HCT116 (cell line): ENCODE measurements around the gene ZMYM1. TPM values are rescaled to one million over a fixed set of nuclear protein-coding genes. Genes with fewer than 3 reads are reported as not detected.
A peak's percentile ranks its signal among the peaks of the same experiment; 100 is the strongest.

Source experiments
- ATAC-seq: fragments of 200-7000 bp; cut with Tn5 transposase; 2 replicates; pipeline ENCODE4 v1.9.1; 2020; ENCODE audit warnings: mild to moderate bottlenecking, moderate library complexity
- BruUV-seq: library from RNA; stranded (reverse); fragments of 400-500 nt; replicated peaks from 2 replicates; lab custom pipeline; 2021; lab: Mats Ljungman, UMichigan
- CTCF ChIA-PET: fragments of 300-600 bp; sonication (Branson Sonifier 250); formaldehyde crosslinking; loops from one replicate; lab custom pipeline; 2021; ENCODE audit warnings: antibody characterized with exemption; lab: Charles Lee
- POLR2A ChIA-PET: fragments of 300-600, 350-600 bp; sonication (Branson Sonifier 250); formaldehyde crosslinking; loops from one replicate; lab custom pipeline; 2021; ENCODE audit warnings: antibody characterized with exemption; lab: Charles Lee
- RAD21 ChIA-PET, 2 experiments: fragments of 300-600 bp; sonication (Branson Sonifier 250); formaldehyde crosslinking; loops; one replicate each; lab custom pipeline; 2023; ENCODE audit warnings: low total read pairs in 2 of 2; ENCODE audit not compliant: uncharacterized antibody in 2 of 2, unreplicated experiment in 2 of 2, low non-redundant PET in 1 of 2; lab: Charles Lee
- DNase-seq: peaks from one replicate; pipeline ENCODE4 v3.0.0-alpha.2; 2010; ENCODE audit warnings: low read depth, low spot score
- H2AFZ ChIP-seq: fragments of 200-600 bp; shearing (Covaris generic), sonication (generic); 2 replicates; pipeline ENCODE4 v1.6.1; 2017; ENCODE audit warnings: low read depth, mixed run types, mixed read lengths, antibody characterized with exemption, low read length; ENCODE audit not compliant: poor library complexity, severe bottlenecking
- H3K27ac ChIP-seq: 2 replicates; pipeline ENCODE4 v1.5.1; 2012; ENCODE audit warnings: low read depth, low read length
- H3K27me3 ChIP-seq: fragments of 200-600 bp; sonication (generic); 2 replicates; pipeline ENCODE4 v1.6.1; 2016; ENCODE audit warnings: mixed run types, low read length, mixed read lengths; ENCODE audit not compliant: insufficient read depth
- H3K36me3 ChIP-seq, 2 experiments: fragments of 200-500 bp in 1 of 2; fragments of 200-600 bp in 1 of 2; sonication (Bioruptor generic) in 1 of 2; sonication (generic) in 1 of 2; 2 replicates each; pipeline versions ENCODE4 v1.5.1 to v1.6.1; 2014 to 2016; ENCODE audit warnings: low read length in 2 of 2, inconsistent platforms in 1 of 2, mixed read lengths in 1 of 2, mixed run types in 1 of 2; ENCODE audit not compliant: insufficient read depth in 2 of 2, control insufficient read depth in 1 of 2
- H3K4me1 ChIP-seq, 2 experiments: fragments of 200-600 bp in 1 of 2; sonication (generic) in 1 of 2; 2 replicates each; pipeline versions ENCODE4 v1.5.1 to v1.6.1; 2012 to 2017; ENCODE audit warnings: low read length in 2 of 2, inconsistent platforms in 1 of 2, mild to moderate bottlenecking in 1 of 2, mixed read lengths in 1 of 2, mixed run types in 1 of 2, moderate library complexity in 1 of 2; ENCODE audit not compliant: insufficient read depth in 2 of 2, control insufficient read depth in 1 of 2
- H3K4me2 ChIP-seq: fragments of 200-600 bp; sonication (generic); 2 replicates; pipeline ENCODE4 v1.6.1; 2017; ENCODE audit warnings: mixed run types, low read length, mixed read lengths
- H3K4me3 ChIP-seq, 2 experiments: fragments of 200-600 bp in 1 of 2; sonication (generic) in 1 of 2; replicated peaks in 1 of 2; 2 replicates each; pipeline ENCODE4 v1.5.1; 2011 to 2016; ENCODE audit warnings: low read length in 2 of 2, control low read depth in 1 of 2, low read depth in 1 of 2, mild to moderate bottlenecking in 1 of 2, mixed read lengths in 1 of 2, mixed run types in 1 of 2
- H3K79me2 ChIP-seq: fragments of 200-600 bp; sonication (generic); 2 replicates; pipeline ENCODE4 v1.6.1; 2017; ENCODE audit warnings: mild to moderate bottlenecking, mixed run types, low read length, moderate library complexity, mixed read lengths; ENCODE audit not compliant: insufficient read depth
- H3K9ac ChIP-seq: fragments of 200-600 bp; sonication (generic); 2 replicates; pipeline ENCODE4 v1.6.1; 2016; ENCODE audit warnings: low read length, mixed read lengths
- H3K9me2 ChIP-seq: fragments of 200-600 bp; sonication (generic), shearing (Covaris generic); 2 replicates; pipeline ENCODE4 v1.6.1; 2017; ENCODE audit warnings: mixed run types, mild to moderate bottlenecking, moderate library complexity; ENCODE audit not compliant: insufficient read depth
- H3K9me3 ChIP-seq, 2 experiments: fragments of 200-500 bp in 1 of 2; fragments of 200-600 bp in 1 of 2; sonication (Bioruptor generic) in 1 of 2; sonication (generic) in 1 of 2; 2 replicates each; pipeline ENCODE4 v1.6.1; 2014 to 2017; ENCODE audit warnings: low read length in 2 of 2, mixed read lengths in 2 of 2, inconsistent platforms in 1 of 2, low read depth in 1 of 2, mild to moderate bottlenecking in 1 of 2, mixed run types in 1 of 2, moderate library complexity in 1 of 2; ENCODE audit not compliant: control insufficient read depth in 1 of 2, insufficient read depth in 1 of 2
- H4K20me1 ChIP-seq: fragments of 200-600 bp; sonication (generic), shearing (Covaris generic); 2 replicates; pipeline ENCODE4 v1.6.1; 2017; ENCODE audit warnings: mixed run types, mild to moderate bottlenecking, moderate library complexity; ENCODE audit not compliant: insufficient read depth
- CEBPB ChIP-seq: IDR thresholded peaks from 2 replicates; pipeline ENCODE4 v1.6.1; 2012; ENCODE audit warnings: low read depth
- EGR1 ChIP-seq: IDR thresholded peaks from 2 replicates; pipeline ENCODE4 v1.6.1; 2012; ENCODE audit warnings: low read depth
- ELF1 ChIP-seq: IDR thresholded peaks from 2 replicates; pipeline ENCODE4 v1.6.1; 2012; ENCODE audit warnings: low read depth, borderline replicate concordance
- EZH2 ChIP-seq: fragments of 200-600 bp; sonication (generic); IDR thresholded peaks from 2 replicates; pipeline ENCODE4 v1.6.1; 2017; ENCODE audit warnings: antibody characterized with exemption, mixed run types
- FOSL1 ChIP-seq: IDR thresholded peaks from 2 replicates; pipeline ENCODE4 v1.6.1; 2012; ENCODE audit warnings: low read depth
- JUND ChIP-seq: IDR thresholded peaks from 2 replicates; pipeline ENCODE4 v1.6.1; 2012
- POLR2AphosphoS5 ChIP-seq: IDR thresholded peaks from 2 replicates; pipeline ENCODE4 v1.6.1; 2011; ENCODE audit warnings: mild to moderate bottlenecking, low read depth, low read length, moderate library complexity
- RAD21 ChIP-seq: IDR thresholded peaks from 2 replicates; pipeline ENCODE4 v1.6.1; 2012; ENCODE audit warnings: low read depth, mild to moderate bottlenecking
- SIN3A ChIP-seq: IDR thresholded peaks from 2 replicates; pipeline ENCODE4 v1.6.1; 2012; ENCODE audit warnings: low read depth
- SP1 ChIP-seq: IDR thresholded peaks from 2 replicates; pipeline ENCODE4 v1.6.1; 2012; ENCODE audit warnings: low read depth
- TCF7L2 ChIP-seq: IDR thresholded peaks from 2 replicates; pipeline ENCODE4 v1.7.0; 2011; ENCODE audit warnings: borderline replicate concordance, inconsistent platforms; ENCODE audit not compliant: insufficient read depth, insufficient read length; ENCODE audit errors: extremely low read depth
- intact Hi-C: fragments of 100-400 bp; cut with micrococcal nuclease; formaldehyde crosslinking; loops from 2 replicates; pipeline ENCODE4 v1.10.0; 2022
- total RNA-seq: library from RNA; stranded (reverse); gene quantifications from one replicate; pipeline ENCODE4 v1.2.1, GENCODE V29; 2021; ENCODE audit not compliant: unreplicated experiment
- TF ChIP-seq, protein P1 (sequence below): IDR thresholded peaks from 2 replicates; pipeline ENCODE4 v1.6.1; 2012; ENCODE audit warnings: low read depth
- TF ChIP-seq, protein P2 (sequence below): IDR thresholded peaks from 2 replicates; pipeline ENCODE4 v1.6.1; 2012

The ZMYM1 gene
- total RNA-seq, 1 experiment from 2014 or later: 37.6 TPM

DNA sequence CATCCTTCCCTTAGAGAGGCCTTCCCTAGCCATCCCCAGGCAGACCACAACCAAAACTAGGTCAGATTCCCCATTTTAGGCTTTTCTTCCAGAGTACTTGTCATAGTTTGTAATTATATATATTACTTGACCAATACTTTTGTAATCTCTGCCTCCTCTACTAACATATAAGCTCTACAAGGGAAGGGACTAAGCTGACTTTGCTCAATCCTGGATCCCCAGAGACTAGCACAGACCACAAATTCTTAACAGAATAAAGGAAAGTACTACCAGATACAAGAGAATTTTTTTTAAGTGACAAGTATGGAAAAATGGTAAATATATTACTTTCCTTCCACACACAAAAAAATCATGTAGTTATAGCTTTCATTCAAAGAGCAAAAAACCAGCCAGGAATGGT, 49.4 kb upstream of the ZMYM1 start:
- CTCF ChIA-PET: interaction anchor here (1.6 kb wide), 1 partner anchor 177 kb away, joined by 4 read pairs; no protein-coding TSS in a partner anchor
- Histone ChIP-seq H3K9me3 (peaks cover 0 to 3% of the 10 kb centered on the region in 2 experiments; a peak in 1 of 4 replicates), H3K79me2 (peaks cover 3% of the 10 kb centered on the region), H3K4me2 (peak overlapping the region; percentile 86; the same call in 1 of the 2 replicates), H3K27ac (no peak overlapping the region), H3K4me1 (peaks cover 3 to 17% of the 10 kb centered on the region in 2 experiments; a peak in 3 of 4 replicates), H2AFZ (no peak overlapping the region), H3K36me3 (no peaks in the 10 kb centered on the region), H3K4me3 (peak overlapping the region in 1 of 2 experiments; percentile 78; a peak in 1 of 4 replicates), H4K20me1 (no peaks in the 10 kb centered on the region), H3K27me3 (no peaks in the 10 kb centered on the region), H3K9me2 (no peaks in the 10 kb centered on the region)
- DNase-seq: no peak
- BruUV-seq: no TSS peak
- no peak for ATAC-seq
- intact Hi-C loops: no loop called here
- RAD21 ChIA-PET: no interaction called here
- POLR2A ChIA-PET: no interaction called here
- TF ChIP-seq POLR2AphosphoS5 (no peak), EZH2 (no peak), JUND (no peak), SP1 (no peak), FOSL1 (no peak), SIN3A (no peak), EGR1 (no peak), RAD21 (no peak), TCF7L2 (no peak), CEBPB (no peak), ELF1 (no peak)
- TF ChIP-seq, protein P1, sequence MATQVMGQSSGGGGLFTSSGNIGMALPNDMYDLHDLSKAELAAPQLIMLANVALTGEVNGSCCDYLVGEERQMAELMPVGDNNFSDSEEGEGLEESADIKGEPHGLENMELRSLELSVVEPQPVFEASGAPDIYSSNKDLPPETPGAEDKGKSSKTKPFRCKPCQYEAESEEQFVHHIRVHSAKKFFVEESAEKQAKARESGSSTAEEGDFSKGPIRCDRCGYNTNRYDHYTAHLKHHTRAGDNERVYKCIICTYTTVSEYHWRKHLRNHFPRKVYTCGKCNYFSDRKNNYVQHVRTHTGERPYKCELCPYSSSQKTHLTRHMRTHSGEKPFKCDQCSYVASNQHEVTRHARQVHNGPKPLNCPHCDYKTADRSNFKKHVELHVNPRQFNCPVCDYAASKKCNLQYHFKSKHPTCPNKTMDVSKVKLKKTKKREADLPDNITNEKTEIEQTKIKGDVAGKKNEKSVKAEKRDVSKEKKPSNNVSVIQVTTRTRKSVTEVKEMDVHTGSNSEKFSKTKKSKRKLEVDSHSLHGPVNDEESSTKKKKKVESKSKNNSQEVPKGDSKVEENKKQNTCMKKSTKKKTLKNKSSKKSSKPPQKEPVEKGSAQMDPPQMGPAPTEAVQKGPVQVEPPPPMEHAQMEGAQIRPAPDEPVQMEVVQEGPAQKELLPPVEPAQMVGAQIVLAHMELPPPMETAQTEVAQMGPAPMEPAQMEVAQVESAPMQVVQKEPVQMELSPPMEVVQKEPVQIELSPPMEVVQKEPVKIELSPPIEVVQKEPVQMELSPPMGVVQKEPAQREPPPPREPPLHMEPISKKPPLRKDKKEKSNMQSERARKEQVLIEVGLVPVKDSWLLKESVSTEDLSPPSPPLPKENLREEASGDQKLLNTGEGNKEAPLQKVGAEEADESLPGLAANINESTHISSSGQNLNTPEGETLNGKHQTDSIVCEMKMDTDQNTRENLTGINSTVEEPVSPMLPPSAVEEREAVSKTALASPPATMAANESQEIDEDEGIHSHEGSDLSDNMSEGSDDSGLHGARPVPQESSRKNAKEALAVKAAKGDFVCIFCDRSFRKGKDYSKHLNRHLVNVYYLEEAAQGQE: no peak
- TF ChIP-seq, protein P2, sequence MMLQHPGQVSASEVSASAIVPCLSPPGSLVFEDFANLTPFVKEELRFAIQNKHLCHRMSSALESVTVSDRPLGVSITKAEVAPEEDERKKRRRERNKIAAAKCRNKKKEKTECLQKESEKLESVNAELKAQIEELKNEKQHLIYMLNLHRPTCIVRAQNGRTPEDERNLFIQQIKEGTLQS: no peak
- TF ChIP-seq, all 23 proteins: peak for 0
- H3K9ac ChIP-seq: no peak overlapping the region
